ENCODE measurements around the gene MTAP.

MTAP gene

DNA sequence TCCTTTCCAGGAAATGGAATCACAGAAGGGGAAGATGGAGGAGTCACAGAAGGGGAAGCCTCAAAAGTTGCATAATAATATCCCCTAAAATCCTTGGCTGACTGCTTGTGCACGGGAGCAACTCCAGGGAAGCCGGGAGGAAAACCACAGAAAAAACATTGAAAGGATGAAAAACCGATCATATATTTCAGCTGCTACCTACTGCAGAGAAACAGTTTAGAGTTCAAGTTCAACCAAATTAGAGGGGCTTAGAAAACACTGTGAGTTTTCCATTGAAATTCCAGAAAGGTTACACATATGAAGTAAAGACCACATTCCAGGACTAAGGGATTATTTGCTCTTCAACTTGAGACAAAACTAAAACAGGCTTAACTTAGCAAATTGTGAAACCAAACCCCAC lies 37.6 kb upstream of the MTAP start:
- TF ChIP-seq, protein P1, sequence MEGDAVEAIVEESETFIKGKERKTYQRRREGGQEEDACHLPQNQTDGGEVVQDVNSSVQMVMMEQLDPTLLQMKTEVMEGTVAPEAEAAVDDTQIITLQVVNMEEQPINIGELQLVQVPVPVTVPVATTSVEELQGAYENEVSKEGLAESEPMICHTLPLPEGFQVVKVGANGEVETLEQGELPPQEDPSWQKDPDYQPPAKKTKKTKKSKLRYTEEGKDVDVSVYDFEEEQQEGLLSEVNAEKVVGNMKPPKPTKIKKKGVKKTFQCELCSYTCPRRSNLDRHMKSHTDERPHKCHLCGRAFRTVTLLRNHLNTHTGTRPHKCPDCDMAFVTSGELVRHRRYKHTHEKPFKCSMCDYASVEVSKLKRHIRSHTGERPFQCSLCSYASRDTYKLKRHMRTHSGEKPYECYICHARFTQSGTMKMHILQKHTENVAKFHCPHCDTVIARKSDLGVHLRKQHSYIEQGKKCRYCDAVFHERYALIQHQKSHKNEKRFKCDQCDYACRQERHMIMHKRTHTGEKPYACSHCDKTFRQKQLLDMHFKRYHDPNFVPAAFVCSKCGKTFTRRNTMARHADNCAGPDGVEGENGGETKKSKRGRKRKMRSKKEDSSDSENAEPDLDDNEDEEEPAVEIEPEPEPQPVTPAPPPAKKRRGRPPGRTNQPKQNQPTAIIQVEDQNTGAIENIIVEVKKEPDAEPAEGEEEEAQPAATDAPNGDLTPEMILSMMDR (conservative IDR thresholded peaks at IDR 0.05; ENCODE audit: low read depth): no peak
- no peak for DNase-seq (ENCODE audit: low spot score)
- ChIA-PET POLR2A (ENCODE audit: low non-redundant PET) (no interaction called here), CTCF (no interaction called here)
- H3K27ac ChIP-seq: no peak overlapping the region

DNA sequence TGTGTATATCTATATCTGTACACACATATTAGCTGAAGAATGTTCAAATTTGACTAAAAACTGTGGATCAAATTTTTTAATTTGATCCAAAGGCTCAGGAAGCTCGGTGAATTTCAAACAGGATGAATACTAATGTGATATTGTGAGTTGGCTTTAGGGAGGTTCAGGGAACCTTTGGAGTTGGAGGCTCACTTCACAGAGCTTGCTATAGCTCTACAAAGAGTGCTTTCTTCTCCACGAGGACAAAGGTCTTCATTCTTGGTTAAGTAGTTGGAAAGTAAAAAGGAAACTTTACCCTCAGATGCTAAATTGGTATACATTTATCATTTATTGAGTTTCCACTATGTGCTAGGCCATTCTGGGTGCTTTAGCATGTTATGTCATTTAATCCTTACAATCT lies 36.3 kb upstream of the MTAP start:
- ChIA-PET CTCF (no interaction called here), POLR2A (ENCODE audit: low non-redundant PET) (no interaction called here)
- DNase-seq (ENCODE audit: low spot score): no peak
- TF ChIP-seq, protein P1 (conservative IDR thresholded peaks at IDR 0.05; ENCODE audit: low read depth): no peak
- no peak overlapping the region for H3K27ac ChIP-seq

DNA sequence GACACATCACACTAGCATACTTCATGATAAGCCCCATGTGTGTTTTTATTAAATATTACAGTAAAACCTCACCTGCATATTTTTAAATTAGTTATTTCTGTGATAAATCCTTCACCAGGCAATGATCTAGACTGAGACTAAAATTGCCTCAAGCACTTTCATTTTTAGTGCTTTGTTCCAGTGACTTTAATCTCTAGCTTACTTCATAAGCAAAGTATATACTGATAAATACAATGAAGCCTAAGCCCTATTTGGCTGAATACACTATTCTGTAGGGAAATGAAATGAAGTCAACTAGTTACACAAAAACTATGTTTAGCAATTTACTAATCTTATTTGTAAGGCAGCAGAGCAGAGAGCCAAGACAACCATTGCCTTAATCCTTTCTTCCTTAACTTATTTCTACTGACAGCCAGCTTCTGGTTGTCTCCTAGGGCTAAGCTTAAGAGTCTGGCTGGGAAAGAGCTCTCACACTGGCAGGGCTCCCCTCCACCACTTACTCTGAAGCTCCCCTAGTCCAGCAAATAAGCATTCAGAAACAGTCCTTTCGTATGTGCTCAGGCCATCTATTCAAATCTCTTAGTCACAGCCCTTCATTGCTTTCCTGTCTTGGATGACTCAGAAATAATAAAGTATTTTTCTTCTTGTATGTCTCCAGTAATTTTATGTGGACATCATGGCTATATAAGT lies 31.4 kb upstream of the MTAP start:
- H3K27ac ChIP-seq: no peak overlapping the region
- TF ChIP-seq, protein P1 (conservative IDR thresholded peaks at IDR 0.05; ENCODE audit: low read depth): no peak
- ChIA-PET CTCF (interaction anchor here (0.6 to 0.7 kb wide), 3 partner anchors 93 to 305 kb away, joined by 3 to 7 read pairs (median 3); no protein-coding TSS in a partner anchor), POLR2A (ENCODE audit: low non-redundant PET) (no interaction called here)
- peak; percentile 68 for DNase-seq (ENCODE audit: low spot score)

DNA sequence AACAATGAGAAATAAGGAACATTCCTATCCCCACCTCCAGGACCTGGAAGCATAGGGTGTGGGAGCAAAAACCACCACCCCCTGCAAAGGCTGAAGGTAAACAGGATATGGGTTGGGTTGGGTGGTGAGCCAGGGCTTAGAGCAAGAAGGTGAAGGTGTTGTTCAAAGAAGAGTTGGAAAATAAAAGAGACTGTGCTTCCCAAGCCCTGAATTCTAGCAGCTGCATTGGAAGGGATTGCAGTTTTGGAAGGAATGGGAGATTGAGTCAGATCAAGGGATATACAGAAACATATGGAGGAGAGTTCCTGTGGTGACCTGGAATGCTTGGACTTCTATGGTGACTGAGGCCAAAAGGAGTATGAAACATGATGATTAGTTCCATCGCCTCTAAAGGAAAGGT lies 24.7 kb upstream of the MTAP start:
- ChIA-PET CTCF (no interaction called here), POLR2A (ENCODE audit: low non-redundant PET) (no interaction called here)
- DNase-seq (ENCODE audit: low spot score): no peak
- TF ChIP-seq, protein P1 (conservative IDR thresholded peaks at IDR 0.05; ENCODE audit: low read depth): no peak
- H3K27ac ChIP-seq: no peak overlapping the region

DNA sequence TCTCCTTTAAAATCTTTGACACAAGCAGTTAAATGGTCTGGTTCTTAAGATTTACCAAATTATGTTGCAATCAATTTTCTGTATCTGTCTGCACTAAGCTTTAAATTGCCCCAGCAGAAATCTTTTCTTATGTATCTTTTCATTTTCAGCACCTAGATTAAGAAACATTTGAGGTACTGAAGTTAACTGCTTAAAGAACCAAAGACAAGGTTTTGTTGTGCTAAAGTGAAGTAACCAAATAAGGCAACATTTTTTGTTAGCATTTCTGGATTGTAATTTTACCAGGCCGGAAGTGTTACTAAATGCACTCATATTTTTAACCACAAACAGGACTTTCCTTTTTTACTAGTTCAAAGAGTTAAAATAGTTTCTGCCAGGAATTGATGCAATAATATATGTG lies 24.1 kb upstream of the MTAP start:
- peak; percentile 19 for DNase-seq (ENCODE audit: low spot score)
- no peak overlapping the region for H3K27ac ChIP-seq
- POLR2A ChIA-PET (ENCODE audit: low non-redundant PET): no interaction called here
- TF ChIP-seq, protein P1 (conservative IDR thresholded peaks at IDR 0.05; ENCODE audit: low read depth): no peak
- CTCF ChIA-PET: no interaction called here

DNA sequence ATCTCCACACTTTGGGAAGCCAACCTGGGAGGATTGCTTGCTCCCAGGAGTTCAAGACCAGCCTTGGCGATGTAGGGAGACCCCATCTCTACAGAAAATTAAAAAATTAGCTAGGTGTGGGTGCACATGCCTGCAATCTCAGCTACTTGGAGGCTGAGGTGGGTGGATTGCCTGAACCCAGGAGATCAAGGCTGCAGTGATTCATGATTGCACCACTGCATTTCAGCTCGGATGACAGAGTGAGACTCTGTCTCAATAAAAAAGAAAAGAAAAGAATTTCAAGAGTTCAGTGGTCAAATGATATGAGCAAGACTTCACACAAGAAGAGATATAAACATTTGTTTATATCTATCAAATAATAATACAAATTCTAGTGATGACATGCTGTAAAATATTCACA lies 23.0 kb upstream of the MTAP start:
- CTCF ChIA-PET: interaction anchor here (1.3 kb wide), 1 partner anchor 10 kb away, joined by 3 read pairs; no protein-coding TSS in a partner anchor
- peak overlapping the region; percentile 38; the same call in 1 of the 2 replicates for H3K27ac ChIP-seq
- DNase-seq (ENCODE audit: low spot score): no peak
- TF ChIP-seq, protein P1 (conservative IDR thresholded peaks at IDR 0.05; ENCODE audit: low read depth): no peak
- POLR2A ChIA-PET (ENCODE audit: low non-redundant PET): no interaction called here

All from RWPE1 (cell line).